GM19324 (cell line): ENCODE measurements around the gene ITK.
"Not testable (repeated sequence)": the region's sequence is repeated elsewhere in the genome, so short reads cannot be mapped to it uniquely, and the experiment has no call there.

ENCODE experiments used
- ATAC-seq: cut with Tn5 transposase; IDR thresholded peaks from one replicate; pipeline ENCODE4 v1.9.1; 2021; ENCODE audit warnings: mild to moderate bottlenecking, moderate library complexity; ENCODE audit not compliant: unreplicated experiment, low FRiP score

Gene ITK

GRCh38 chr5:157233515-157233914 lies 52.9 kb downstream of the ITK start:
- no peak for ATAC-seq

- no peak for ATAC-seq
Observed at GRCh38 chr5:157236423-157236822, 55.8 kb downstream of the ITK start.

- no peak for ATAC-seq
Observed at GRCh38 chr5:157241483-157241882, 60.8 kb downstream of the ITK start.

GRCh38 chr5:157244704-157245103 lies 64.1 kb downstream of the ITK start:
- ATAC-seq, result not testable (repeated sequence)

GRCh38 chr5:157245476-157245875 lies 64.8 kb downstream of the ITK start:
- ATAC-seq, result no peak

GRCh38 chr5:157245886-157246285 lies 65.2 kb downstream of the ITK start:
- no peak for ATAC-seq

- no peak for ATAC-seq
Observed at GRCh38 chr5:157247267-157247666, 66.6 kb downstream of the ITK start.

- ATAC-seq, result no peak
Observed at GRCh38 chr5:157248821-157249470, 68.3 kb downstream of the ITK start.

GRCh38 chr5:157252711-157253465 lies 72.2 kb downstream of the ITK start:
- peak; percentile 66 for ATAC-seq

GRCh38 chr5:157253547-157253946 lies 72.9 kb downstream of the ITK start:
- peak; percentile 51 for ATAC-seq

- no peak for ATAC-seq
Observed at GRCh38 chr5:157258450-157258849, 77.8 kb downstream of the ITK start.

GRCh38 chr5:157259699-157260098 lies 79.1 kb downstream of the ITK start:
- no peak for ATAC-seq

- ATAC-seq, result no peak
Observed at GRCh38 chr5:157263496-157264090, 83.0 kb downstream of the ITK start.

- ATAC-seq, result peak; percentile 92
Observed at GRCh38 chr5:157265714-157266285, 85.2 kb downstream of the ITK start, which contains the start of gene CYFIP2. Gene CYFIP2 (plus strand): TSS chr5:157266123. CDS start chr5:157285362, 19,239 bp downstream.

GRCh38 chr5:157266286-157267007 lies 85.8 kb downstream of the ITK start:
- ATAC-seq, result peak; percentile 71

- no peak for ATAC-seq
Observed at GRCh38 chr5:157267025-157267424, 86.4 kb downstream of the ITK start.

- no peak for ATAC-seq
Observed at GRCh38 chr5:157267761-157268480, 87.3 kb downstream of the ITK start.

- no peak for ATAC-seq
Observed at GRCh38 chr5:157269165-157269671, 88.6 kb downstream of the ITK start.

GRCh38 chr5:157269761-157270272 lies 89.2 kb downstream of the ITK start:
- no peak for ATAC-seq
